A204.1 (cell line): Measurements from ENCODE around the gene MARS1.

Source experiments
- FAIRE-seq: peaks from 2 replicates; lab custom pipeline; 2012; peaks lifted over from hg19 to GRCh38; lab: Jason Lieb, UNC

MARS1 gene

GRCh38 chr12:57518176-57518919 lies 30.5 kb downstream of the MARS1 start:
- no peak for FAIRE-seq

GRCh38 chr12:57518920-57519795 lies 31.3 kb downstream of the MARS1 start:
- no peak for FAIRE-seq

GRCh38 chr12:57519796-57520052 lies 31.9 kb downstream of the MARS1 start:
- no peak for FAIRE-seq

GRCh38 chr12:57520053-57520818 lies 32.4 kb downstream of the MARS1 start, which contains the start of gene DDIT3:
DDIT3 (minus strand) TSS chr12:57520514; CDS start chr12:57517406, 3,108 bp downstream.
- peak; percentile 94 for FAIRE-seq

- no peak for FAIRE-seq
Measured at GRCh38 chr12:57521525-57522010, 33.7 kb downstream of the MARS1 start.

- FAIRE-seq: peak; percentile 40
Measured at GRCh38 chr12:57522011-57522886, 34.4 kb downstream of the MARS1 start, which contains the start of gene MBD6. MBD6 (plus strand) TSS chr12:57522824; CDS start chr12:57524304, 1,480 bp downstream.

- FAIRE-seq: no peak
Measured at GRCh38 chr12:57522887-57523705, 35.2 kb downstream of the MARS1 start.

GRCh38 chr12:57523706-57524614 lies 36.1 kb downstream of the MARS1 start:
- FAIRE-seq: no peak

GRCh38 chr12:57524814-57525614 lies 37.1 kb downstream of the MARS1 start:
- no peak for FAIRE-seq

GRCh38 chr12:57525615-57526383 lies 37.9 kb downstream of the MARS1 start:
- FAIRE-seq: no peak

- FAIRE-seq: no peak
Measured at GRCh38 chr12:57526477-57527126, 38.7 kb downstream of the MARS1 start.

- FAIRE-seq: no peak
Measured at GRCh38 chr12:57527184-57527583, 39.3 kb downstream of the MARS1 start.

GRCh38 chr12:57528176-57528575 lies 40.3 kb downstream of the MARS1 start:
- no peak for FAIRE-seq

- no peak for FAIRE-seq
Measured at GRCh38 chr12:57528831-57529555, 41.1 kb downstream of the MARS1 start.

- no peak for FAIRE-seq
Measured at GRCh38 chr12:57529831-57530230, 42.0 kb downstream of the MARS1 start.

- no peak for FAIRE-seq
Measured at GRCh38 chr12:57530396-57531142, 42.7 kb downstream of the MARS1 start.
